ENCODE measurements around the gene HIVEP3.

- no peak for TF ChIP-seq EP300 (IDR thresholded peaks at IDR 0.05)
- TF ChIP-seq CTCF (IDR thresholded peaks at IDR 0.05) = no peak
Measured at GRCh38 chr1:41913014-41913413, 5.7 kb downstream of the HIVEP3 start.
